GM18499 (cell line): Measurements from ENCODE around the gene TPCN1.

Source experiments
- ATAC-seq: cut with Tn5 transposase; IDR thresholded peaks from one replicate; pipeline ENCODE4 v1.9.1; 2021; ENCODE audit warnings: moderate number of reproducible peaks; ENCODE audit not compliant: insufficient read depth, unreplicated experiment

TPCN1 gene

GRCh38 chr12:113253532-113254285 lies 32.4 kb downstream of the TPCN1 start:
- no peak for ATAC-seq

GRCh38 chr12:113254298-113254697 lies 33.0 kb downstream of the TPCN1 start:
- no peak for ATAC-seq

GRCh38 chr12:113257564-113257963 lies 36.3 kb downstream of the TPCN1 start:
- no peak for ATAC-seq

- ATAC-seq = no peak
Observed at GRCh38 chr12:113260127-113260526, 38.9 kb downstream of the TPCN1 start.

- ATAC-seq = no peak
Observed at GRCh38 chr12:113260636-113261300, 39.5 kb downstream of the TPCN1 start.

GRCh38 chr12:113261847-113262470 lies 40.7 kb downstream of the TPCN1 start:
- no peak for ATAC-seq

- no peak for ATAC-seq
Observed at GRCh38 chr12:113262710-113263109, 41.4 kb downstream of the TPCN1 start.

GRCh38 chr12:113263431-113263963 lies 42.2 kb downstream of the TPCN1 start:
- no peak for ATAC-seq

- ATAC-seq = no peak
Observed at GRCh38 chr12:113266106-113266895, 45.0 kb downstream of the TPCN1 start.

GRCh38 chr12:113267621-113268020 lies 46.4 kb downstream of the TPCN1 start:
- no peak for ATAC-seq

GRCh38 chr12:113268136-113268535 lies 46.9 kb downstream of the TPCN1 start:
- ATAC-seq = no peak

- no peak for ATAC-seq
Observed at GRCh38 chr12:113268621-113269020, 47.4 kb downstream of the TPCN1 start.

- no peak for ATAC-seq
Observed at GRCh38 chr12:113269257-113269943, 48.1 kb downstream of the TPCN1 start.

GRCh38 chr12:113270709-113271009 lies 49.4 kb downstream of the TPCN1 start:
- no peak for ATAC-seq

- no peak for ATAC-seq
Observed at GRCh38 chr12:113271466-113271852, 50.2 kb downstream of the TPCN1 start.

- no peak for ATAC-seq
Observed at GRCh38 chr12:113271853-113272561, 50.7 kb downstream of the TPCN1 start.

- ATAC-seq = no peak
Observed at GRCh38 chr12:113273053-113273725, 51.9 kb downstream of the TPCN1 start.

GRCh38 chr12:113274848-113275247 lies 53.6 kb downstream of the TPCN1 start:
- no peak for ATAC-seq

GRCh38 chr12:113276306-113276705 lies 55.0 kb downstream of the TPCN1 start:
- no peak for ATAC-seq
